GM12878 (cell line): Measurements from ENCODE around the gene SERPING1. TPM values are rescaled to one million over a fixed set of nuclear protein-coding genes. Genes with fewer than 3 reads are reported as not detected.

ENCODE experiments used
- ATAC-seq: fragments of 200-7000 bp; cut with Tn5 transposase; 3 replicates; pipeline ENCODE4 v1.9.1; 2020; ENCODE audit warnings: mild to moderate bottlenecking, moderate library complexity
- BruUV-seq: library from RNA; stranded (reverse); fragments of 400-500 nt; replicated peaks from 2 replicates; lab custom pipeline; 2021; lab: Mats Ljungman, UMichigan
- CTCF ChIA-PET: fragments of 300-600 bp; sonication (Branson Sonifier 250); formaldehyde crosslinking; extraction: SDS; loops from one replicate; lab custom pipeline; 2021; ENCODE audit warnings: inconsistent platforms; lab: Yijun Ruan, JAX
- POLR2A ChIA-PET: fragments of 350-600 bp; formaldehyde crosslinking; extraction: SDS; loops from one replicate; lab custom pipeline; 2021; ENCODE audit warnings: inconsistent platforms; lab: Charles Lee
- RAD21 ChIA-PET: fragments of 300-600 bp; sonication (Branson Sonifier 250); formaldehyde crosslinking; loops from one replicate; lab custom pipeline; 2023; ENCODE audit warnings: antibody characterized with exemption; ENCODE audit not compliant: unreplicated experiment; lab: Charles Lee
- SMC1A ChIA-PET: fragments of 300-600 bp; sonication (Branson Sonifier 250); formaldehyde crosslinking; loops from one replicate; lab custom pipeline; 2023; ENCODE audit not compliant: unreplicated experiment, uncharacterized antibody; lab: Charles Lee
- DNase-seq: peaks from one replicate; pipeline ENCODE4 v3.0.0-alpha.2; 2011; ENCODE audit warnings: low read depth, low spot score
- FAIRE-seq: peaks from 3 replicates; lab custom pipeline; 2011; peaks lifted over from hg19 to GRCh38; lab: Jason Lieb, UNC
- H2AFZ ChIP-seq: 2 replicates; pipeline ENCODE4 v1.6.0; 2011; ENCODE audit warnings: low read depth, low read length, control low read depth; ENCODE audit not compliant: control insufficient read depth
- H3K27ac ChIP-seq: 2 replicates; pipeline ENCODE4 v1.5.1; 2011; ENCODE audit warnings: control low read depth; ENCODE audit not compliant: control insufficient read depth, insufficient read depth
- H3K27me3 ChIP-seq, 2 experiments: replicated peaks in 1 of 2; 2 replicates each; pipeline versions ENCODE4 v1.6.0 to v1.6.1; 2011; ENCODE audit warnings: low read length in 1 of 2; ENCODE audit not compliant: control insufficient read depth in 2 of 2, insufficient read depth in 2 of 2
- H3K36me3 ChIP-seq, 2 experiments: 2 replicates each; pipeline ENCODE4 v1.5.1; 2011; ENCODE audit warnings: low read length in 1 of 2; ENCODE audit not compliant: control insufficient read depth in 2 of 2, insufficient read depth in 2 of 2
- H3K4me1 ChIP-seq: 2 replicates; pipeline ENCODE4 v1.6.1; 2011; ENCODE audit warnings: mild to moderate bottlenecking, low read length, moderate library complexity, mixed read lengths; ENCODE audit not compliant: control insufficient read depth, insufficient read depth
- H3K4me2 ChIP-seq: 2 replicates; pipeline ENCODE4 v1.6.0; 2011; ENCODE audit warnings: control low read depth; ENCODE audit not compliant: control insufficient read depth, insufficient read depth
- H3K4me3 ChIP-seq: fragments of 200-600 bp; sonication (generic); 2 replicates; pipeline ENCODE4 v1.5.1; 2016
- H3K79me2 ChIP-seq: 2 replicates; pipeline ENCODE4 v1.6.0; 2011; ENCODE audit warnings: low read length; ENCODE audit not compliant: control insufficient read depth, insufficient read depth
- H3K9ac ChIP-seq: 2 replicates; pipeline ENCODE4 v1.8.0; 2011; ENCODE audit warnings: low read length, control low read depth, mixed read lengths; ENCODE audit not compliant: control insufficient read depth, insufficient read depth
- H3K9me3 ChIP-seq: replicated peaks from 3 replicates; pipeline ENCODE4 v1.5.1; 2011; ENCODE audit warnings: mild to moderate bottlenecking, low read length; ENCODE audit not compliant: control insufficient read depth, insufficient read depth
- H4K20me1 ChIP-seq: 2 replicates; pipeline ENCODE4 v1.6.0; 2011; ENCODE audit not compliant: control insufficient read depth, insufficient read depth
- ATF2 ChIP-seq: IDR thresholded peaks from 2 replicates; pipeline ENCODE4 v1.6.1; 2012; ENCODE audit warnings: low read length, inconsistent platforms
- BCLAF1 ChIP-seq: fragments of 450-650 bp; IDR thresholded peaks from 2 replicates; pipeline ENCODE4 v1.6.1; 2017; ENCODE audit warnings: antibody characterized with exemption, mild to moderate bottlenecking, moderate library complexity
- CTCF ChIP-seq, 3 experiments: IDR thresholded peaks in 2 of 3; conservative IDR thresholded peaks in 1 of 3; 2 replicates each; pipeline ENCODE4 v1.5.1; 2011; ENCODE audit warnings: low read depth in 3 of 3, low read length in 3 of 3, mild to moderate bottlenecking in 3 of 3, control low read depth in 2 of 3, moderate library complexity in 2 of 3, inconsistent platforms in 1 of 3, mixed read lengths in 1 of 3; ENCODE audit not compliant: control insufficient read depth in 2 of 3, insufficient read depth in 1 of 3; ENCODE audit errors: extremely low read depth in 1 of 3
- E2F8 ChIP-seq: fragments of 450-650 bp; IDR thresholded peaks from 2 replicates; pipeline ENCODE4 v1.6.1; 2018; ENCODE audit warnings: mild to moderate bottlenecking, low read depth, moderate library complexity; ENCODE audit not compliant: partially characterized antibody
- ESRRA ChIP-seq: IDR thresholded peaks from 2 replicates; pipeline ENCODE4 v1.6.1; 2012; ENCODE audit warnings: mild to moderate bottlenecking, low read length, improper control_type of control experiment
- GATAD2B ChIP-seq: fragments of 450-650 bp; conservative IDR thresholded peaks from 2 replicates; pipeline ENCODE4 v1.6.1; 2017; ENCODE audit warnings: low read depth, mild to moderate bottlenecking, moderate library complexity
- KAT2A ChIP-seq: conservative IDR thresholded peaks from 2 replicates; pipeline ENCODE4 v1.6.1; 2011; ENCODE audit warnings: low read depth, low read length; ENCODE audit not compliant: control insufficient read depth
- MYB ChIP-seq: fragments of 150-350 bp; IDR thresholded peaks from 2 replicates; pipeline ENCODE4 v1.6.1; 2014; ENCODE audit warnings: mild to moderate bottlenecking, low read depth, low read length, borderline replicate concordance
- PAX5 ChIP-seq: IDR thresholded peaks from 2 replicates; pipeline ENCODE4 v1.6.1; 2011; ENCODE audit warnings: low read depth, low read length, borderline replicate concordance
- POU2F2 ChIP-seq: IDR thresholded peaks from 3 replicates; pipeline ENCODE4 v1.6.1; 2011; ENCODE audit warnings: low read depth, mild to moderate bottlenecking, low read length, borderline replicate concordance
- RAD21 ChIP-seq: IDR thresholded peaks from 2 replicates; pipeline ENCODE4 v1.6.1; 2011; ENCODE audit warnings: mild to moderate bottlenecking, low read depth, low read length, moderate library complexity; ENCODE audit not compliant: insufficient read depth
- RUNX3 ChIP-seq: IDR thresholded peaks from 2 replicates; pipeline ENCODE4 v1.6.1; 2012; ENCODE audit warnings: low read length, inconsistent platforms
- SMC3 ChIP-seq: IDR thresholded peaks from 2 replicates; pipeline ENCODE4 v1.6.1; 2011; ENCODE audit warnings: low read length, improper control_type of control experiment, borderline replicate concordance
- WGBS: methylation state at CpG from one replicate; pipeline ENCODE4 v1.1.6; 2016; ENCODE audit warnings: low lambda C conversion rate; ENCODE audit not compliant: insufficient replicate concordance, insufficient coverage; ENCODE audit errors: missing lambda C conversion rate; 5-methylcytosine and 5-hydroxymethylcytosine counted together
- in situ Hi-C: fragments of 300-500 bp; cut with MboI; formaldehyde crosslinking; loops from 9 replicates; pipeline ENCODE4 v1.14.3; 2018; ENCODE audit warnings: mixed read lengths
- intact Hi-C: fragments of 100-400 bp; cut with micrococcal nuclease; formaldehyde crosslinking; loops from one replicate; pipeline ENCODE4 v1.14.2; 2022; ENCODE audit not compliant: unreplicated experiment
- polyA plus RNA-seq, 11 experiments: library from polyadenylated mRNA; depleted of rRNA in 4 of 11; unstranded in 6 of 11; stranded (reverse) in 5 of 11; fragments of >200 nt; fragmentation: Nextera tagmentation in 4 of 11; fragmentation: Illumina TruSeq in 1 of 11; extraction: Ambion mirVana in 4 of 11; extraction: Trizol in 1 of 11; gene quantifications; 1 replicate in 1 of 11; 2 replicates in 10 of 11; pipeline versions ENCODE4 v1.2.1 to v1.2.3, GENCODE V29; 2011 to 2016; ENCODE audit warnings: inconsistent platforms in 2 of 11, missing spikeins in 2 of 11, low read depth in 1 of 11
- total RNA-seq, 4 experiments: library from RNA; depleted of rRNA in 3 of 4; stranded (reverse); fragments of >200 nt in 3 of 4; fragmentation: Illumina TruSeq in 1 of 4; extraction: Trizol in 1 of 4; gene quantifications; 2 replicates each; pipeline versions ENCODE4 v1.2.1 to v1.2.3, GENCODE V29; 2013 to 2021

The SERPING1 gene
- total and polyA plus RNA-seq, 10 of the 15 experiments (the other 5 are each of a cell fraction or from before 2014, with no cell fraction given), result 0.24 to 1.4 TPM; not detected in 8

- no TSS peak for BruUV-seq
- CTCF ChIA-PET, result interaction anchor here (0.6 to 2.1 kb wide), 16 partner anchors 12 to 911 kb away, joined by 3 to 31 read pairs (median 4); no protein-coding TSS in a partner anchor
- intact Hi-C loops (loop anchor here (5.0 kb wide), 1 partner anchor 624 kb away; no protein-coding TSS in a partner anchor), in situ Hi-C loops (loop anchor here (5.0 to 10.0 kb wide), 2 partner anchors 139 to 862 kb away; no protein-coding TSS in a partner anchor)
- no peaks in the 10 kb centered on the region for H3K9me3 ChIP-seq
- no peak for TF ChIP-seq POU2F2
- no peak for TF ChIP-seq ATF2
- no peak for TF ChIP-seq GATAD2B
- TF ChIP-seq E2F8, result no peak
- peak; percentile 36; the same call in 1 of the 2 replicates for TF ChIP-seq SMC3
- no peak for TF ChIP-seq MYB
- TF ChIP-seq KAT2A, result no peak
- no peak for TF ChIP-seq BCLAF1
- TF ChIP-seq PAX5, result peak; percentile 56
- TF ChIP-seq ESRRA, result no peak
- peak; percentile 31 to 64 (median 51); a peak in 4 of 6 replicates for TF ChIP-seq CTCF (IDR thresholded peaks at IDR 0.05 in 2 of 3, conservative IDR thresholded peaks at IDR 0.05 in 1 of 3; ENCODE audit: control insufficient read depth in 2 of 3, extremely low read depth in 1 of 3, insufficient read depth in 1 of 3, low read depth in 3 of 3, low read length in 3 of 3)
- TF ChIP-seq RAD21, result peak; percentile 57
- peak; percentile 24; the same call in 1 of the 2 replicates for TF ChIP-seq RUNX3
- no peak overlapping the region for H3K27ac ChIP-seq
- H3K4me3 ChIP-seq, result no peak overlapping the region
- H3K4me1 ChIP-seq, result 0 out of 2 replicates have a peak, but pooled peaks cover 2% of the 10 kb centered on the region
- 77% methylated on average over 4 of the region's 4 CpGs for WGBS
- SMC1A ChIA-PET, result interaction anchor here (0.6 to 1.4 kb wide), 5 partner anchors 52 to 840 kb away, joined by 3 to 16 read pairs (median 3); no protein-coding TSS in a partner anchor
- FAIRE-seq, result no peak
- RAD21 ChIA-PET, result interaction anchor here (0.5 to 1.6 kb wide), 8 partner anchors 18 to 925 kb away, joined by 3 to 20 read pairs (median 4); partner anchors contain the start of gene UBE2L6
- no peak for DNase-seq
- peaks cover 9 to 10% of the 10 kb centered on the region in 2 experiments; a peak in 3 of 4 replicates for H3K36me3 ChIP-seq
- no peak overlapping the region for H2AFZ ChIP-seq
- no peak overlapping the region for H3K4me2 ChIP-seq
- H3K79me2 ChIP-seq, result peaks cover 14% of the 10 kb centered on the region
- ATAC-seq, result no peak
- no peaks in the 10 kb centered on the region for H3K27me3 ChIP-seq
- no peaks in the 10 kb centered on the region for H4K20me1 ChIP-seq
- no peak overlapping the region for H3K9ac ChIP-seq
- POLR2A ChIA-PET, result interaction anchor here (0.6 to 1.4 kb wide), 4 partner anchors 9 to 100 kb away, joined by 3 read pairs; no protein-coding TSS in a partner anchor
These were observed 65.4 kb downstream of the SERPING1 start for GRCh38 chr11:57662893-57663292.
